Measurements from ENCODE around the gene DIPK1C. TPM values are rescaled to one million over a fixed set of nuclear protein-coding genes. Genes with fewer than 3 reads are reported as not detected.

DIPK1C gene
- total and polyA plus RNA-seq, 8 donors, result 0.12 to 0.25 (median 0.16) TPM; not detected in 5

- Histone ChIP-seq H3K27ac (no peak overlapping the region), H3K36me3 (no peaks in the 10 kb centered on the region), H3K4me1 (peaks cover 0 to 6% (median 3%) of the 10 kb centered on the region in 3 donors), H3K9me3 (no peaks in the 10 kb centered on the region), H3K4me3 (no peak overlapping the region), H3K27me3 (no peaks in the 10 kb centered on the region)
- WGBS, 2 donors, result 51 to 52% methylated on average over 16 of the region's 16 CpGs
- intact Hi-C loops (cut with DNase I), result no loop called here
- ATAC-seq (peak; percentile 33 to 64 (median 58)), DNase-seq (no peak), FAIRE-seq (no peak)
- no peak for TF ChIP-seq CTCF (IDR thresholded peaks at IDR 0.05)
These were observed 60.6 kb downstream of the DIPK1C start for GRCh38 chr18:74396171-74397169.

GRCh38 chr18:74395648-74396154, 61.4 kb downstream of the DIPK1C start:
- H3K4me3 ChIP-seq, result no peak overlapping the region
- ATAC-seq (peak in 2 of 4 donors; percentile 11 to 74), DNase-seq (no peak), FAIRE-seq (no peak)
- H3K4me1 ChIP-seq, result peaks cover 0 to 6% (median 3%) of the 10 kb centered on the region in 3 donors
- no peak for TF ChIP-seq CTCF (IDR thresholded peaks at IDR 0.05)
- 78 to 80% methylated on average over 9 of the region's 9 CpGs for WGBS, 2 donors
- H3K36me3 ChIP-seq, result no peaks in the 10 kb centered on the region
- intact Hi-C loops (cut with DNase I), result no loop called here
- no peak overlapping the region for H3K27ac ChIP-seq
- no peaks in the 10 kb centered on the region for H3K27me3 ChIP-seq
- no peaks in the 10 kb centered on the region for H3K9me3 ChIP-seq

GRCh38 chr18:74395006-74395405, 62.1 kb downstream of the DIPK1C start:
- peaks cover 0 to 6% (median 3%) of the 10 kb centered on the region in 3 donors for H3K4me1 ChIP-seq
- no peak for TF ChIP-seq CTCF (IDR thresholded peaks at IDR 0.05)
- H3K27ac ChIP-seq, result no peak overlapping the region
- no peak for DNase-seq
- no peaks in the 10 kb centered on the region for H3K27me3 ChIP-seq
- H3K4me3 ChIP-seq, result no peak overlapping the region
- ATAC-seq, result no peak
- FAIRE-seq, result no peak
- intact Hi-C loops (cut with DNase I), result no loop called here
- H3K9me3 ChIP-seq, result no peaks in the 10 kb centered on the region
- 87 to 91% methylated on average over 7 of the region's 7 CpGs for WGBS, 2 donors
- H3K36me3 ChIP-seq, result no peaks in the 10 kb centered on the region

GRCh38 chr18:74392323-74392722, 64.8 kb downstream of the DIPK1C start:
- Histone ChIP-seq H3K4me3 (no peak overlapping the region), H3K27me3 (no peaks in the 10 kb centered on the region), H3K4me1 (peaks cover 0 to 6% (median 3%) of the 10 kb centered on the region in 3 donors), H3K36me3 (no peaks in the 10 kb centered on the region), H3K27ac (no peak overlapping the region), H3K9me3 (no peaks in the 10 kb centered on the region)
- no peak for DNase-seq
- no peak for TF ChIP-seq CTCF (IDR thresholded peaks at IDR 0.05)
- 82 to 97% methylated on average over 4 of the region's 4 CpGs for WGBS, 2 donors
- no peak for FAIRE-seq
- intact Hi-C loops (cut with DNase I), result no loop called here
- ATAC-seq, result no peak

Data from pancreas (tissue), 10 donors.